SK-N-SH treated with all-trans-retinoic acid at 6 μM for 48 hours (cell line): ENCODE measurements around the gene ALG8.

Source experiments
- ISL1 ChIP-seq: fragments of 250-450 bp; sonication (Bioruptor Pico); IDR thresholded peaks from 2 replicates; pipeline ENCODE4 v2.1.2; 2022; ENCODE audit warnings: mild to moderate bottlenecking, moderate library complexity
- ZNF70 ChIP-seq: fragments of 450-650 bp; formaldehyde crosslinking; IDR thresholded peaks from 2 replicates; pipeline ENCODE4 v1.5.0; 2020; ENCODE audit warnings: mild to moderate bottlenecking, moderate library complexity

DNA sequence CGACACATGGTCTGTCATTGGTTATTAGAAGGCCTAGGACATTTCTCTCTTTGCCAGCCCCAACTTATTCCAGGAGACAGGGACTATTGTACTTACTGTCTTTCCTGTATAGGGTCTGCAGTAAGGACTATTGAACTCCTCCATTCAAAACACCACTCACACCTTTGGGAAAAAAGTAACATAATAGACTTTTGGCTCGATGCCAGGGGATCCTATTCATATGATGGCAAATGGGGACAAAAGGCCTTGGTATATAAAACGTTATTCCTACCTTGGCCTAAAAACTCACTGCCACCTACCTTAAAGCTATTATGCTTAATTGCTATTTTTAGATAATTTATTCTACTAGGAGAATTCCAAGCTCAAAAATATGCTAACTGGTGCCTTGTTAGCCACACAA is 53.5 kb downstream of the ALG8 start:
- TF ChIP-seq ZNF70 (CRISPR knock-in tag) (no peak), ISL1 (CRISPR knock-in tag) (no peak)
